Osteocyte (in vitro differentiated cells): ENCODE data around the gene BBC3. TPM values are rescaled to one million over a fixed set of nuclear protein-coding genes. Genes with fewer than 3 reads are reported as not detected.
A peak's percentile ranks its signal among the peaks of the same experiment; 100 is the strongest.
"Not testable (repeated sequence)": the region's sequence is repeated elsewhere in the genome, so short reads cannot be mapped to it uniquely, and the experiment has no call there.

Experiments used
- DNase-seq: peaks from one replicate; pipeline ENCODE4 v3.0.0; 2021; ENCODE audit warnings: mixed read lengths; ENCODE audit not compliant: unreplicated experiment; ENCODE audit errors: extremely low spot score
- H3K27ac Mint-ChIP-seq: one replicate; pipeline ENCODE4 v1.8.0; 2021; ENCODE audit warnings: mild to moderate bottlenecking, mixed read lengths; ENCODE audit not compliant: unreplicated experiment
- H3K27me3 Mint-ChIP-seq: one replicate; pipeline ENCODE4 v1.8.0; 2021; ENCODE audit warnings: mixed read lengths; ENCODE audit not compliant: unreplicated experiment
- H3K36me3 Mint-ChIP-seq: one replicate; pipeline ENCODE4 v1.8.0; 2021; ENCODE audit warnings: mixed read lengths; ENCODE audit not compliant: unreplicated experiment
- H3K4me1 Mint-ChIP-seq: one replicate; pipeline ENCODE4 v1.8.0; 2021; ENCODE audit warnings: mixed read lengths; ENCODE audit not compliant: unreplicated experiment
- H3K4me3 Mint-ChIP-seq: one replicate; pipeline ENCODE4 v1.8.0; 2021; ENCODE audit warnings: mild to moderate bottlenecking, moderate library complexity, mixed read lengths; ENCODE audit not compliant: unreplicated experiment
- H3K9me3 Mint-ChIP-seq: one replicate; pipeline ENCODE4 v1.8.0; 2021; ENCODE audit warnings: mixed read lengths; ENCODE audit not compliant: unreplicated experiment
- CTCF ChIP-seq: fragments of 200-600 bp; sonication (generic); IDR thresholded peaks from 2 replicates; pipeline ENCODE4 v1.5.0; 2021; ENCODE audit warnings: antibody characterized with exemption, mild to moderate bottlenecking, moderate library complexity
- long read RNA-seq: library from polyadenylated mRNA; unstranded; transcript quantifications from one replicate; pipeline ENCODE4 v2.0.0, GENCODE V29; 2021
- total RNA-seq: library from RNA; stranded (reverse); gene quantifications from 2 replicates; pipeline ENCODE4 v1.2.1, GENCODE V29; 2021

Gene BBC3
- 27.9 and 34.3 TPM in 2 replicates for total RNA-seq
- long read RNA-seq = 0 reads

GRCh38 chr19:47230921-47231214, at the start of gene BBC3:
BBC3 (minus strand) TSS chr19:47231199; CDS start chr19:47228431, 2,768 bp downstream.
- Mint-ChIP-seq H3K27me3 (no peaks in the 10 kb centered on the region), H3K4me3 (peak within 1 kb of the TSS; percentile 67), H3K36me3 (no peaks in the 10 kb centered on the region)

GRCh38 chr19:47280183-47280797, 49.3 kb upstream of the BBC3 start:
- no peak for DNase-seq
- H3K9me3 Mint-ChIP-seq = no peaks in the 10 kb centered on the region
- TF ChIP-seq CTCF = peak; percentile 50
- no peak overlapping the region for H3K27ac Mint-ChIP-seq
- H3K4me1 Mint-ChIP-seq = peaks cover 22% of the 10 kb centered on the region
- H3K4me3 Mint-ChIP-seq = no peak overlapping the region
- H3K27me3 Mint-ChIP-seq = no peaks in the 10 kb centered on the region
- H3K36me3 Mint-ChIP-seq = no peaks in the 10 kb centered on the region

More at GRCh38 chr19:47230921-47231214, at the start of gene BBC3:
- DNase-seq = no peak
- Mint-ChIP-seq H3K4me1 (peaks cover 29% of the 10 kb centered on the region), H3K9me3 (no peaks in the 10 kb centered on the region), H3K27ac (peak within 1 kb of the TSS; percentile 93)
- TF ChIP-seq CTCF = no peak

GRCh38 chr19:47276513-47276912, 45.5 kb upstream of the BBC3 start:
- H3K4me3 Mint-ChIP-seq, H3K9me3 Mint-ChIP-seq, H3K27ac Mint-ChIP-seq, H3K27me3 Mint-ChIP-seq, DNase-seq, H3K36me3 Mint-ChIP-seq: not testable (repeated sequence)
- peaks cover 33% of the 10 kb centered on the region for H3K4me1 Mint-ChIP-seq

- no peak for TF ChIP-seq CTCF
- Mint-ChIP-seq H3K27ac (peak overlapping the region; percentile 75), H3K36me3 (peaks cover 3% of the 10 kb centered on the region), H3K27me3 (no peaks in the 10 kb centered on the region), H3K9me3 (no peaks in the 10 kb centered on the region), H3K4me1 (peaks cover 31% of the 10 kb centered on the region), H3K4me3 (peak overlapping the region; percentile 71)
- DNase-seq = no peak
Observed at GRCh38 chr19:47275791-47276461, 44.9 kb upstream of the BBC3 start.

GRCh38 chr19:47274891-47275761, 44.1 kb upstream of the BBC3 start:
- Mint-ChIP-seq H3K27me3 (no peaks in the 10 kb centered on the region), H3K27ac (peak overlapping the region; percentile 75), H3K4me1 (peaks cover 31% of the 10 kb centered on the region), H3K4me3 (peak overlapping the region; percentile 71), H3K9me3 (no peaks in the 10 kb centered on the region), H3K36me3 (peaks cover 9% of the 10 kb centered on the region)
- DNase-seq = no peak
- TF ChIP-seq CTCF = no peak
